Activated CD8-positive, alpha-beta memory T cell treated with anti-CD3 and anti-CD28 coated beads, Interleukin-2, amount 50 U/mL, for 48 hours (primary cell): ENCODE results near the gene DAPK1.
A peak's percentile ranks its signal among the peaks of the same experiment; 100 is the strongest.

ENCODE experiments used
- DNase-seq: peaks from one replicate; pipeline ENCODE4 v3.0.0-alpha.2; 2020

DAPK1 gene

DNA sequence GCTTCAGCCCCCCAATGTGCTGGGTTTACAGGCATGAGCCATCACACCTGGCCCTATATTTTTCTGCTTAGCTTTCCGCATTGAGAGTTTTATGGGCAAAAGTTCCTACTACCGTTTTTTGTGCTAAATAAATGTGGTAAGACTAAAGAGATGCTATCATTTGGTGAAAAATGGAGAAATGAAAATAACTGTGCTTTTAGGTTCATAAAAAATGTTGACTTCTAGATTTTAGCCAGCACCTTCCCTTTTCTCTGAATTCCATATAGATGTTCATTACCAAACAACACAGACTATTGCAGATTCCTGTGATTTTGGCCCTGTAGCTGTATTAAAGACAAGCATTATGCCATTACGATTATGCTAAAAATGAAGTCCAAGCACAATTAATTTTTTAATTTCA, 156.3 kb downstream of the DAPK1 start:
- no peak for DNase-seq

DNA sequence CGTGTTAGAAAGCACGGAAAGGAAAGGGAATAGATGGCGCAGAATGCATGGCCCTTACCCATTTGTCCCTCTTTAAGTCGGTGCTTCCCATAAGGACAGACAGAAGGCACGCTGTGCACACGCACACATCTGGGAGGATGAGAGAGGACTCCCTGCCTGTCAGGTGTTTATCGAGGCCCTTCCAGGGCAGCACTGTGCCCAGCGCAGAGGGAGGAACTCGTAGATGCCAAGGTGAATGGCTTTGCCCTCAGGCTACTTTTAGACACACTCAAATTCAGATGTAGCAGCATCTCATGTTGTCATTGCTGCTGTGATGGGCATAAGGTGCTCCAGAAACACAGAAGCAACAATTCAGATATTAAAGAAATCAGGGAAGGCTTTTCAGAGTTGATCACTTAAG, 158.1 kb downstream of the DAPK1 start:
- no peak for DNase-seq

DNA sequence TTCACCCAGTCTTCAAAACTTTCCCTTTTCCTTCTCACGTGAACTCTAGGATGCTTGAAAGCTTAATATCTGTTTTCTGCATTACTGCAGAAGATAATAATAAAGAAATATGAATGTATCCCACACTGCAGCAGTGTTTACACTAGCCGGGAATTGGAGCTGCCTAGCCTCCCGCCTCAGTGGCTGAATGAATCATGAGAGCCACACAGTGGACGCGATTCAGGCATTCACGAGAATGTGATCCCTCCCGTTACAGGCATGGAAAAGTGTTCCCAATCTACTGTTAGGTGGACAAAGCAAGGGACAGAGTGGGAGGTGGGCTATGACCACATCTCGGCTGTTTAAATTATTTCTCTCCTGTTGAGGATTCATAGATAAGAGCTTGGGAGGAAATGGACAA, 158.8 kb downstream of the DAPK1 start:
- no peak for DNase-seq

DNA sequence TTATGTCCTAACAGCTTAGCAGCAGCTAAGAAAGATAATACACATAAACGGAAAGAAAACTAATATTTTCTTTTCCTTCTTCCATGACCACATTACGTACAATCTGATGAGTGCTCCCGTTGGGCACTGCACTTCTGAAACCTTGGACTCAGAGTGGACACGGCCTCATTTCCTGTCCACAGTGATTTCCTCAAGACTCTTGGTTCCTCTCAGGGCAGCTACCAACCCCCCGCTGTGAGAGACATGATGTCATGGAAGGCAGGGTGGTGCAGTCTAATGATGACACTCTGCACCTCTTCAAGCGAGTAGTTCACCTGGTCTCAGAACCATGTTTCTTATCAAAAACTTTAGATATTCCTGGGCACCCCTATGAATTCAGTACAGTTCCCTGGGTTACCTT, 159.5 kb downstream of the DAPK1 start:
- no peak for DNase-seq

DNA sequence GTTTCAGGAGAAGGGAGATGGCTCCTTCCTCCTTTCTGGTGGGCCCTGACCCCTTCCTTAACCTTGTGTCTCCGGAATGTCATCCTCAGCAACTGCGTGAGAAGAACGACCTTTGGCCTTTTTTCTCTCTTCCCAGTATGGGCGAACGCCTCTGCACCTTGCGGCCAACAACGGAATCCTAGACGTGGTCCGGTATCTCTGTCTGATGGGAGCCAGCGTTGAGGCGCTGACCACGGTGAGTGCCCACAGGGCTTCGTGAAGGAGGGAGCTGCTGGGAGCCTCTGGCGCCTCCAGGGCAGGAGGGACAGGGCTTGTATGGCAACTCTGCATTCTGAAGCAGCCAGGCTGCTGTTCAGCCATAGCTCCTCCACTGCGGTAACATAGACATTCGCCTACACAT, 160.2 kb downstream of the DAPK1 start:
- DNase-seq = no peak

DNA sequence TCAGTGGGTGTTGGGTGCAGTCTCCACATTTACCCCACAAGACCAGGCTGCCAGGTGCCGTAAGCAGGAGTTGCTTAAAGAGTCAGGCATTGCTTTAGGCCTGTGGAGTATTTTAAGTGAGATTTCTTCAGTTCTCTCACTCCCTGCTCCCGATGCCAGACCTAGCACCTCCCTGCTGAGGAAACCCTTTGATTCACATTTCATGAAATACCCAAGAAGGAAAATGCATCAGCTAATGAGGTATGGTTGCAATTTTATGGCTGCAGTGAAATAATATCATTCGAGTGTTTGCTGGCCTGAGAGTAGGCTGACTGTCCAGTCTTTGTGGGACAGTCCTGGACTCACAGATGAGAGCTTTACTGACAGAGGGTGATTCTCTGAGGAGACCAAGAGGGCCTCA, 160.8 kb downstream of the DAPK1 start:
- DNase-seq = no peak

DNA sequence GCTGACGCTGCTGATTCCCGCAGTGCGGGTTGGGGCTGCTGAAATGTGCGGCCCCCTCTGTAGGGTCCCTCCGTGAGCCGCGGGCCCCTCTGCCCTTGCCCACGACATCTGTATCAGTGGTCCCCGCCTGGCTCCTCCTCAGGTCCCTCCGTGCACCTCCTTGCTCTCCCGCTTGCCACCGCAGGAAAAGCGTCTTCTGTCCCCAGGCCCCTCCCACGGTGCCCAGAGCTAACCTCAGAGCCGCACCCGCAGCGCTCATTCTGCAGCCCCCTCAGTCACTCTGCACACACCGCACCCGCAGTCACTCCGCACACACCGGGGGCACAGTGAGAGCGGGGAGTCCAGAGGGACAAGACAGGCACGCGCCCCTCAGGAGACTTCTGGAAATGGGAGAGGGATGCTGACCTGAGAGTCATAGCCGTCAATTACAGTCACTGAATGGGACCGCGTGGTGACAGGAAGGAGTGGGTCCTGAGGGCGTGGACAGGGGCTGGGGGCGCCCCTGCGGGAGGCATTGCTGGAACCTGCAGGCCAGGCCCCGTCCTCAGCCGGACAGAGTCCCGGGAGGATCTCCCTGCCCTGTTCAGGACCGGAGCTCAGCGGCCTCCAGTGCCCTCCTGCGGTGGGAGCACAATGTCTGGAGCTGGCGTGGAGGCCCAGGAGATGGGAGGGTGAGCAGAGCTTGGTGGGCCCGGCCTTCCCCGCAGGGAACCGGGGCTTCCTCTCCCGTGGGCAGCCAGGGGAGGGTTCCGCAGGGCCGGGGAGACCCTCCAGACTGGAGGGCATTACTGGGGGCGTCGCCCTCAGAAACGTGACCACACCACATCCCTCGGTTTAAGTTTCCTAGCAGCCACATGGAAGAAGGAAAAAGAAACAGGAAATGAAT, 162.1 kb downstream of the DAPK1 start:
- DNase-seq = no peak

DNA sequence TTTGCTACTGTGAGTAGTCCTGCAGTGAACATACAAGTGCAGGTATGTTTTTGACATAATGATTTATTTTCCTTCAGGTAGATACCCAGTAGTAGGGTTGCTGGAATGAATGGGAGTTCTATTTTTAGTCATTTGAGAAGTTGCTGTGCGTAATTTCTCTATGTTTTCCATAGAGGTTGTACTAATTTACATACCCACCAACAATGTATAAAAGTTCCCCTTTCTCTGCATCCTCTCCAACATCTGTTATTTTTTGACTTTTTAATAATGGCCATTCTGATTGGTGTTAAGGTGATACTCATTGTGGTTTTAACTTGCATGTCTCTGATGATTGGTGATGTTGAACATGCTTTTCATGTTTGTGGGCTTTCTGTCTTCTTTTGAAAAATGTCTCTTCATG, 163.6 kb downstream of the DAPK1 start:
- no peak for DNase-seq

DNA sequence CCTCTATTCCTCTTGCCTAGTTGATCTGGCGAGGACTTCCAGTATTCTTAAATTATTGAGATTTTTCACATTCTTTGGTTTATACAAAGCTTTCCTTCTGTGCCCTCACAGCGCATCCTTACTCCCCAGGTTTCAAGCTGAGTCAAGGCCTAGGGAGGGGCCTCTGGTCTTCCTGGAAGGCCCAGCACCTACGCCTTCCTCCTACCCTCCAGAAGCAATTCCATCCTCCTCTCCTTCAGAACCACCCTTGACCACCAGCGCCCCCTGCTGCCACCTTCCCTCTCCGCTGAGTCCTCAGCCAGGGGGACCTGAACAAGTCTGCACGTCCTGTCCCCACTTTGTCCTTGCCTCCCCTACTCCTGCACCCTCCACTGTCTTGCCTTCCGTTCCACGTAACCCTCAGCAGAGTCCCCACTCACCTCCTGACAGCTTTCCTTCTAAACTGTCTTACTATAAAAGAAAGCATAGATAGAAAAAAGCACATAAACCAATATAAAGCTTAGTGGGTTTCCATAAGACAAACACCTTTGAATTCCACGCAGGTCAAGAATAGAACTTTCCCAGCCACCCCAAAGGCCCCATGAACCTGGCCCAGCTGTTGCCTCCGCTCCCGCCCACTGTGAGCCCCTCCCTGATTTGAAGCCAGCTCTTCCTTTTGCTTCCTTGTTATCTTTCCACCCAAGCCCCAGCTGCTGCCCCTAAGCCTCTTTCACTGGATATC, 165.3 kb downstream of the DAPK1 start:
- peak; percentile 89 for DNase-seq

DNA sequence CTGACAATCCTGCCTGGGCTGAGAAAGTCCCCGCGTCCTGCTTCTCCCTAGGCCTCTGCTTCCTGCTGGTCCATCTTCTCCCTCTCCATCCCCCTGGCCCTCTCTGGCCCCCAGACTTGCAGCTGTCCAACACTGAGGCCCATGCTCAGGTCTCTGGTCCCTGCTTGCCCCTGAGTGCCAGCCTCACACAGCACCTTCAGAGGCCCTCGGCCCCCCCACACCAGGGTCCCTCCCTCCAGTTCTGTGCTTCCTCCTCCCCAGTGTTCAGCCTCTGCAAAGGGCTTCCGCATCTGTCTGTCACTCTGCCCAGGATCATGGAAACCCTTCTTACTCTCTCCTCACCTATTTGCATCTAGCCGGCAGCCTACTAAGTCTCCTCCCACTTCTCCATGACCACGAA, 165.9 kb downstream of the DAPK1 start:
- no peak for DNase-seq

DNA sequence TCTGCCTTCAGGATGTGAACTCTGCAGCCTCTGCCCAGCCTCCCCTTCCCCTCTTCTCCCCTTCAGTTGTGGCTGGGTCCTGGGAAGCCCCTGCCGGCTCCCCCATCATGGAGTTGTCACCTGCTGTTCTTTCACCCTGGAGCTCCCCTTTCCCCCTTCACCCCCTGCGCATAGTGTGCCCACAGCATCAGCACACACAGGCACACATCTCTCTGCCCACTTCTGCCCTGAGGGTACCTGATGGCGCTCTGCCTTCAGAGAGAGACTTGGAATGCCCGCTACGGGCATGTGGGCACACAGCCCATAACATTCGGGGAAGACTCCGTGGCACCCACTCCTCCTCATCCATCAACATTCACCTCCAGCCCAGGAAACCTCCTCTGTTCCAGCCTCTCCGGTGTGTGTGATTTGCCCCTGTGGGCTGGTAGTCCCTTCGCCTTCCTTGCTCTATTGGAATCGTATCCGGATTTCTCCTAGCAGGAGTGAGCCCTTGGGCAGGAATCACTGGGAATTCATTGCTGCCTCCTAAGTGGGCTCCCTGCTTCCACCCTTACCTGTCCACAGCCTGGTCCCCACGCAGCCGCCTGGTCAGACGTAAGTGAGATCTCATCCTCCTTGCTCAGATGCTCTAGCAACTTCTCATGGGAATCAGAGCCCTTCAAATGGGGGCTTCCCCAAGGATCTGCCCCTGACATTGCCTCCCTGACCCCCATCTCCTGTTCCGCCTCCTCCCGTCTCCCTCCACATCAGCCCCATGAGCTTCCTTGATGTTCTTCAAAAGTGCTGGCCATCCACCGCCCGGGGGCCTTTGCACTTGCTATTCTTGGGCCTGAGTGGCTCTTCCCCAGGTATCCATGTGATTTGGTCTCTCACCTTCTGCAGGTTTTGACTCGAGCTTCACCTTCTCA, 166.7 kb downstream of the DAPK1 start:
- no peak for DNase-seq

DNA sequence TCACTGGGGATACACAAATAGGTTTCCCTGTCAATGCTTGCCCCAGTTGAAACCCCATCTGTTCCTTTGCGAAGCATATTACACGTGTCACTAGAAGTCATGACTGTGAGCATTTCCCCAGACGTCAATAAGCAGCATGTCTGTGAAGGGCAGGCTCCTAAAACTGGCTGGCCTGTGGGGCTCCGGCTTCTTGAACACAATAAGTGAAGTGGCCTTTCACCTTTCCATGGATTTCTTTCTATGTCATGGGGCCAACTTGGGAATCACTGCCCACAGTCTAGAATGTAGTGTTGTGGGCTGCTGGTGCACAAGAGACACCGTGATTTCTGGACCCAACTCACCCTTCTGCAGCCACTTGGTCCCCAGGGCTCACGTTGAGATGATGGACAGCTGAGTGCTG, 167.8 kb downstream of the DAPK1 start:
- DNase-seq = no peak

DNA sequence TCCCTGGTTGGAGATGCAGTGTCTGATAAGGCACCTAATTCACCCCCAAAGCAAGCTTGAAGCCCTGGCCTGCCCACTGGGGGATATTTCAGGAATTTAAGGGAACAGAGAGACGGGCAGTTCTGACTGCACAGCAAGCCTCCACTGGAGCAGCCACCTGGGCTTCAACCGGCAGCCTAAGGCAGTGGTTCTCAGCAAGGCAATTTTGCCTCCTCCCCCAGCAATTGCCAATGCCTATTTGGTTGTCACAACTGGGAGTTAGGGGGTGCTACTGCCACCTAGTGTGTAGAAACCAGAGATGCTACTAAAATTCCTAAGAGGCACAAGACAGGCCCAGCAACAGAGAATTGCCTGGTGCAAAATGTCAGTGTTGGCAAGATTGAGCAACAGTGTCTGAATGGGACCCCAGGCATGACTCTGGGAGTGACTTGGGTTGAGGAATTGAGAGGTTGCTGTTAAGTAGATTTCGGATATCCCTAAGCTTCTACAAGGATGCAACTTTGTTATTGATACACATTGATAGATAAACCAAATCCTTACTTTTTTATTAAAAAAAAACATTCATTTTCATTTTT, 169.6 kb downstream of the DAPK1 start:
- no peak for DNase-seq

DNA sequence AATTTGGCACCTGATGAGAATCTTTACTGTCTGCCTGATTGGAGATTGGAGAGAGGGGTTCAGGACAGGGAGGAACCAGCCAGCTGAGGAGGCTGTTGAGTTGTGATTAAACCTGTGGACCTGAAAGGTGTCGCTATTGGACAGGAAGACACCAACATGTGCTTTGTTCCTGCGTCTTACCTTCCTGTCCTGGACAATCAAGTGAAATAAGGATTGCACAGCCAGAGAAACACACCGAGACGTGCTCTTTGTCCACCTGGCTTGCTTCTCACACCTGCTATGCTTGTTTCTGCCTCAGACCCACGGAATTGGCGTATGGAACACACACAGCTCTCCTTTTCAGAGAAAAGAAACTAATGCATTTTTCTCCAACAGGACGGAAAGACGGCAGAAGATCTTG, 170.6 kb downstream of the DAPK1 start:
- DNase-seq = no peak

DNA sequence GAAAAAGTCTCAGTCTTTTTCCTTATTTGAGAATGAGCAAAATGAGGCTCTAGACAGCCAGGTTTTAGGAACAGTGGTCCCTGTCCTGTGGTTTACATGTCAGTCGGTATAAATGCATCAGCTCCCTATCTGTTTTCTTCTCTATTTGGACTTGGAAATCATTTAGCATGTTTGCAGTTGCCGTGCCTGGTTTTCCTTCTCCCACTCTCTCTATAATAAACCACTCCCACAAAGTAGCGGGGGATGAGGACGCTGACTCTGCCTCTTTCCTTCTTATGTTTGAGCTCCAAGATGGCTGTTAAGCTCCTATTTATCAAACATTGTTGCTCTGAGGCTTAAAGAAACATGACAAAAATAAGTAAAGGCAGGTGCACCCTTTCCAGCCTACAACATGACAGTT, 171.1 kb downstream of the DAPK1 start:
- no peak for DNase-seq

DNA sequence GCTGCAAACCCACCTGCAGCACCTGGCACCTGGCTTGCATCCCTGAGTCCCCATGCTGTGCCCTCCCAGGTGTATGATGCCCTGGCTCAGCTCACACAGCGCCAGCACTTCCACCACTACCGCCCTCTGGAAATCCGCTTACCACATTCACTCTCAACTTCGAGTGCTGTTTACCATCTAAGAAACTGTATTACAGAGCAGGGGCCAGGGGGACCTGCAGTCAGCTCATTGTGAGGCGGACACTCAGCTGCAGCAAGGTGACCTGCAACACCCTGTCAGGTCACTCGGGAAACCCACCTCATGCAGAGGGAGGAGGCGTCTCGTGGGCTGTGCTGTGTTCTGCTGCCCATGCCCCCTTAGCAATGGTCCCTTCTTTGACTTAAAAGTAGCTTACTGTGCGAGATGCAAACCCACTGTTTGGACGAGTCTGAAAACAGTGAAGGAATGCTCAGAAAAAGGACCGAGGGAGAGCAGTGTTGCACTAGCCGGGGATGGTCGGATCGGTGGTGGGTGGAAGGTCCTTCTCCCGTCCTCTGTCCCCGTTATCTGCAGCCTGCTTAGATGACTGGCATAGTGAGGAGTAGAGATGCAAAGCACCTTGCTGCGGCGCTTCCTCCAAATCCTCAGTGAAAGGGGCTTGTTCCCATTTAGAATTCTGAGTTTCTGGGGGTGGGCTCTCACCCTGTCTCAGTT, 173.1 kb downstream of the DAPK1 start:
- no peak for DNase-seq

DNA sequence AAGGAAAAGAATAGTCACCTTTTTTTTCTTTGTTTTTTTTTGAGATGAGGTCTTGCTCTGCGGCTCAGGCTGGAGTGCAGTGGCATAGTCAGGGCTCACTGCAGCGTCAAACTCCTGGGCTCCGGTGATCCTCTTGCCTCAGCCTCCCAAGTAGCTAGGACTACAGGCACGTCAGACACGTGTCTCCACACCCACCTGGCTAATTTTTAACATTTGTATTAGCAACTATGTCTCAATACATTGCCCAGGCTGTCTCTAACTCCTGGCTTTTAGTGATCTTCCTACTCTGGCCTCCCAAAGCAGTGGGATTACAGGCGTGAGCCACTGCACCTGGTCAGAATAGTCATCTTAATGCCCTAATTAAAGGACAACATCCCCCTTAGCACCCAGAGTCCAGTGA, 173.8 kb downstream of the DAPK1 start:
- DNase-seq = no peak

DNA sequence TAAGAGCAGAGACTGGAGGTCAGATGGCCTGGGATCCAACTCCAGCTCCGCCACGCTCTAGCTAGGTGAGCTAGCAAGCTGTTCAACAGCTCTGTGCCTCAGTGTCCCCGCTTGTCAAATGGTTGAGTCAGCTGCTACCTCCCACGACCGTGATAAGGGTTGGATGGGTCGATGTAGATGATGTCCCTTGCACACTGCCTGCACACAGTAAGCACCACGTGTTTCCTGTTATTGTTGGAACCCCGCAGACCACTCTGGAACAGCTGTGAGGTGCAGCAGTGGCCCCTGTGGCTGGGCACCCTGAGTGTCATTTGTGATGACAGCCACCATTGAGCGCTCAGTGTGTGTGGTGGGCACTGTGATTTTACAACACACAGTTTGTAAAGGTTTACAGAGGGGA, 174.3 kb downstream of the DAPK1 start:
- no peak for DNase-seq

DNA sequence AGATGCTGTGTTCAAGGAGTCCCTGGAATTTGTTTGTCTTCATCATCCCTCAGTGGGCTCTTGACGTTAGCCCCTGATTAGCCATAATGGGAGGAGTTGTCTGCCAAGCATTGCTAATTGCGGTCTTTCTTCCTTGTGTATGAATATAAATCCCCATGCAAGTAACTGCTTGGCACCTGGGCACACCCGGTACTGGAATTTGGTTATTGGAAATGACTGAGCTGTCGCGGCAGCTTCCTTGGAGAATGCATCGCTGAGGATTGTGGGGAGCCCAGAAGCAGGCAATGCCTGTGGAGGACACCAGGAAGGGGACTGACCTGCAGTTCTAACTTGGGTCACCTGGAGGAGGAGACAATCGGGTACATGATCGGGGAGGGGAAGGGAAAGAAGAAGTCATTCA, 174.9 kb downstream of the DAPK1 start:
- DNase-seq = no peak

DNA sequence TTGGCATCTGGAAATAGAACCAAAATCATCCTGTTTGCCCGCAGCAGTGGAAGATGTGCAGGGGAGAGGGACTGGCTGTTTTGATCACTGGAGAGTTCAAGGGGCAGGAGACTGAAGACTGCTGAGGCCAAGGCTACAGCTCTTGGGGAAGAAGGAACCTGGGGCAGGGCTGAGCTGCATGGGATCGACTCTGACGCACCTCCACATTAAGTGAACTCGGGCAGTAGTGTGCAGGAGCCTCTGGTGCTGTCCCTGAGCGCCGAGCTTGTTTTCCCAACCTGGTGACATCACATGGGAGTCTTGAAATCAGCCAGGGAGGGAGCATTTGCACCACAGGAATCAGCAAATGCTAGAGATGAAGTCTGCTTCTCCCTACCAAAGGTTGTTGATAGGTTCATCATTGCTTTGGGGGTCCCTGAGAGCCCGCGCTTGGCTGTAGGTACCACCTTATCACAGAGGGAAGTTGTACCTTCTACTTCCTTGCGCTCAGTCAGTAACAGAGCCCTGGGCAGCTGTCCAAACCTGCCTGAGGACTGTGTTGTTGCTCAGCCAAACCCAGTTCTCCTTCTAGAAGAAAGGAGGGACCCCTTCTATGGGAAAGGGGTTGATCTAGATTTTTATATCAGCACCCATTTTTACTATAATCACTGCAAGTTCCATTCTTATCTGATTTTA, 175.9 kb downstream of the DAPK1 start:
- no peak for DNase-seq

DNA sequence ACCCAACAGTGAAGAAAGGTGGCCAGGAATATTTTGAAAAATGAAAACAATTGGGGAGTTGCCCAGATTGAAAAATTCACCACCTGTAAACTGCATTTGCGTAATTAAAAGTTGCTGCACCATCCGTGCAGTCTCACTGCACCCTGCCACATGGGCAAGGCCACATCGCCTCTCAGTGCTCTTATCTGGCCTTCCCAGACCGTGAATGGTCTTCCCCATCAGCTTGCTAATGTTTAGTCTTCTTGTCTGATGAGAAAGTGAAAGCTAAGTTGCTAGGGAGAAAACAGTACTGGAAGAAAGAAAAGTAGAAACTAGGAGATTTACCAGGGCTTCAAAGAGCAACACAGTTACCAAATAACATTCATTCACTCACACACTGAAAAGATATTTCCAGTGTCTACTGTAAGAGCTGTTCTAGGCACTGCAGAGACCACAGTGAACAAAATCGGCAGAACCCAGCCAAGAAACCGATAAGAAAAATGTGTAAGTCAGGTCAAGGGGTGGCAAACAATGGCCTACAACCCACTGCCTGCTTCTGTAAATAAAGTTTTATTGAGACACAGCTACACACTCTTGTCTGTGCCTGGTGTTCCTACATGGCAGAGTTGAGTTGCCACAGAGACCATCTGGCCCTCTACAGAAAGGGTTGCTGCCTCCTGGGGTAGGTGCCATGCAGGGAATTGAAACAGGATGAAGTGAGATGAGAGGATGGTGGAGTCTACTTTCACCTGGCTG, 177.1 kb downstream of the DAPK1 start:
- no peak for DNase-seq
